Measurements from ENCODE around the gene CMIP. TPM values are rescaled to one million over a fixed set of nuclear protein-coding genes. Genes with fewer than 3 reads are reported as not detected.

CMIP gene
- polyA plus RNA-seq, 1 of the 3 experiments (the other 2 are of a cell fraction), result 5.4 TPM

DNA sequence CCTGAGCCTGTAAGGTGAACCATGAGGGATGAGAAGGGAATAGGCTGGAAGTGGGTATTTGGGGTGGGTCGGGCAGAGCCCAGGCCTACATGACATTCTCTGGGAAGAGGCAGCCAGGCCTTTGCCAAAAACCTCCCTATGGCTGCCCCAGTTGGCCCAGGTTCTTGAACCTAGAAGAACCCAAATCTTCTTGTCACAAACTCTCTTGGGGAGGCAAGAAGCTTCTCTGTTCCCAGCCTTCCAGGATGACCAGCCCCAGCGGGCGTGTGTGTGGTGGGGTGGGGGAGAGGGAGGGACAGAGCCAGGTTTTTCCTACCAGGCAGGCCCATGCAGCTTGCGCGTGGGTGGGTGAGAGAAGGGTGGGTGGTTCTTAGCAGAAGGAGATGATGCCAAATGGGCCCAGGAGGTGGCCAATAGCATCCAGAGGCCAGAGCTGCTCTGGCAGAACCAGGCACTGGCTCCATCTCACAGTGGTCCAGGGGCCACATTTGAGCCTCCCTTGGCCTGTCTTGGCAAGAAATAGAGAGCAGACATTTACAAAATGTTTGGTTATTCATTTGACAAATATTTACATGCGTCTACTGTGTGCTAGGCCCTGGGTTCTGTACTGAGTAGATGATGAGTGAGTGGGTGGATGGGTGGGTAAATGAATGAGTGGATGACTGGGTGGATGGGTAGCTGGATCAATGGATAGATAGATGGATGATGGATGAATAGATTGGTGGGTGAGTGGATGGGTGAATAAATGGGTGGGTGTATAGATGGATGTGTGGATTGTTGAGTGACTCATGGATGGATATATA is 290.2 kb downstream of the CMIP start:
- Histone ChIP-seq H3K4me3 (ENCODE audit: low read depth in 2 of 2, low read length in 1 of 2) (no peak overlapping the region), H3K36me3 (replicated peaks in 1 of 2; ENCODE audit: control insufficient read depth in 1 of 2, insufficient read depth in 2 of 2, low read length in 1 of 2) (no peaks in the 10 kb centered on the region), H3K9me3 (no peaks in the 10 kb centered on the region), H3K79me2 (ENCODE audit: insufficient read depth) (no peaks in the 10 kb centered on the region), H4K20me1 (ENCODE audit: insufficient read depth) (no peaks in the 10 kb centered on the region), H3K27me3 (ENCODE audit: insufficient read depth) (no peaks in the 10 kb centered on the region), H2AFZ (ENCODE audit: low read depth) (no peak overlapping the region), H3K9ac (no peak overlapping the region), H3K4me1 (ENCODE audit: control insufficient read depth in 1 of 2, insufficient read depth in 2 of 2, low read depth in 1 of 2, low read length in 1 of 2) (peaks cover 0 to 14% of the 10 kb centered on the region in 2 experiments; a peak in 2 of 4 replicates), H3K4me2 (no peak overlapping the region), H3K27ac (ENCODE audit: low read depth in 2 of 2, low read length in 1 of 2) (no peak overlapping the region), H3K9me2 (no peaks in the 10 kb centered on the region), H3F3A (replicated peaks; ENCODE audit: insufficient read depth) (no peaks in the 10 kb centered on the region)
- DNase-seq, result no peak
- ChIA-PET CTCF (interaction anchor here (0.7 to 2.7 kb wide), 6 partner anchors 12 to 530 kb away, joined by 3 to 11 read pairs (median 5); no protein-coding TSS in a partner anchor), POLR2A (no interaction called here)
- TF ChIP-seq, protein P1, sequence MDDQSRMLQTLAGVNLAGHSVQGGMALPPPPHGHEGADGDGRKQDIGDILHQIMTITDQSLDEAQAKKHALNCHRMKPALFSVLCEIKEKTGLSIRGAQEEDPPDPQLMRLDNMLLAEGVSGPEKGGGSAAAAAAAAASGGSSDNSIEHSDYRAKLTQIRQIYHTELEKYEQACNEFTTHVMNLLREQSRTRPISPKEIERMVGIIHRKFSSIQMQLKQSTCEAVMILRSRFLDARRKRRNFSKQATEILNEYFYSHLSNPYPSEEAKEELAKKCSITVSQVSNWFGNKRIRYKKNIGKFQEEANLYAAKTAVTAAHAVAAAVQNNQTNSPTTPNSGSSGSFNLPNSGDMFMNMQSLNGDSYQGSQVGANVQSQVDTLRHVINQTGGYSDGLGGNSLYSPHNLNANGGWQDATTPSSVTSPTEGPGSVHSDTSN (IDR thresholded peaks at IDR 0.05), result no peak
- TF ChIP-seq RCOR1 (IDR thresholded peaks at IDR 0.05; ENCODE audit: low read length) (no peak), FOXJ3 (CRISPR knock-in tag; IDR thresholded peaks at IDR 0.05) (no peak), TCF12 (IDR thresholded peaks at IDR 0.05) (no peak), GATA2 (CRISPR knock-in tag; IDR thresholded peaks at IDR 0.05) (no peak), RAD21 (IDR thresholded peaks at IDR 0.05; ENCODE audit: low read length) (no peak), FOXM1 (IDR thresholded peaks at IDR 0.05; ENCODE audit: low read depth) (no peak), MEF2A (IDR thresholded peaks at IDR 0.05; ENCODE audit: borderline replicate concordance, low read depth) (no peak), ELF1 (IDR thresholded peaks at IDR 0.05) (no peak)
- TF ChIP-seq, protein P2, sequence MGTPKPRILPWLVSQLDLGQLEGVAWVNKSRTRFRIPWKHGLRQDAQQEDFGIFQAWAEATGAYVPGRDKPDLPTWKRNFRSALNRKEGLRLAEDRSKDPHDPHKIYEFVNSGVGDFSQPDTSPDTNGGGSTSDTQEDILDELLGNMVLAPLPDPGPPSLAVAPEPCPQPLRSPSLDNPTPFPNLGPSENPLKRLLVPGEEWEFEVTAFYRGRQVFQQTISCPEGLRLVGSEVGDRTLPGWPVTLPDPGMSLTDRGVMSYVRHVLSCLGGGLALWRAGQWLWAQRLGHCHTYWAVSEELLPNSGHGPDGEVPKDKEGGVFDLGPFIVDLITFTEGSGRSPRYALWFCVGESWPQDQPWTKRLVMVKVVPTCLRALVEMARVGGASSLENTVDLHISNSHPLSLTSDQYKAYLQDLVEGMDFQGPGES (IDR thresholded peaks at IDR 0.05; ENCODE audit: low read depth, low read length), result no peak
- TF ChIP-seq, protein P3, sequence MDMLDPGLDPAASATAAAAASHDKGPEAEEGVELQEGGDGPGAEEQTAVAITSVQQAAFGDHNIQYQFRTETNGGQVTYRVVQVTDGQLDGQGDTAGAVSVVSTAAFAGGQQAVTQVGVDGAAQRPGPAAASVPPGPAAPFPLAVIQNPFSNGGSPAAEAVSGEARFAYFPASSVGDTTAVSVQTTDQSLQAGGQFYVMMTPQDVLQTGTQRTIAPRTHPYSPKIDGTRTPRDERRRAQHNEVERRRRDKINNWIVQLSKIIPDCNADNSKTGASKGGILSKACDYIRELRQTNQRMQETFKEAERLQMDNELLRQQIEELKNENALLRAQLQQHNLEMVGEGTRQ (IDR thresholded peaks at IDR 0.05; ENCODE audit: borderline replicate concordance, low read depth, low read length), result no peak
- WGBS (ENCODE audit: low lambda C conversion rate), result 88% methylated on average over 4 of the region's 6 CpGs

DNA sequence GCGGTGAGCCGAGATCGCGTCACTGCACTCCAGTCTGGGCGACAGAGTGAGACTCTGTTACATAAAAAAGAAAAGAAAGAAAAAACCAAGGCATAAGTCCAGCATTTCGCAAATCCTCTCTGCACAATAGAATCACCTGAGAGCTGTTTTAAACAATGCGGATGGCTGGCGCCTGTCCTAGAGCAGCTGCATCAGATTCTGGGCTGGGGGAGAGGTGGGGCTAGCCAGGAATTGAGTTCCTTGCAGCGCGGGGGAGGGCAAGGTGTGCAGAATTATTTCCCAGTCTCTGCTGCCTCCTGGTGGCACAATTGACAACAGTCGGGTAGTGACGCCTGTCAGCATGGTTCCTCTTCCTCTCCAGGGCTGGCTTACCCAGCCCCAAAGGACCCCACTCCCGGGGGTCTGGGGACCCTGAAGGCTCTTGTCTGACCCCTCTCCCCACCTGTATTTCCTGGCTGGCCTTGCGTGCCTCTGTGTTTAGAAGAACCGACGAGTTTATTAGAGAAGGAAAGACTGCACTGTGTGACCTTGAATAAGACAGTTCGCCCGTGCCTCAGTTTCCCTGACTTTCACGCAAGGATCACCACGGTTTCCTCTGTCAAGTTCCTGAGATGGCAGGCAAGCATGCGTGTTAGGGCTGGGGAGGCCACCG is 293.4 kb downstream of the CMIP start:
- peak overlapping the region in 1 of 2 experiments; percentile 52; a peak in 1 of 4 replicates for H3K4me3 ChIP-seq (ENCODE audit: low read depth in 2 of 2, low read length in 1 of 2)
- no peaks in the 10 kb centered on the region; the same call in 1 of the 2 replicates for H3K27me3 ChIP-seq (ENCODE audit: insufficient read depth)
- H3F3A ChIP-seq (replicated peaks; ENCODE audit: insufficient read depth), result no peaks in the 10 kb centered on the region
- no peaks in the 10 kb centered on the region for H3K36me3 ChIP-seq (replicated peaks in 1 of 2; ENCODE audit: control insufficient read depth in 1 of 2, insufficient read depth in 2 of 2, low read length in 1 of 2)
- no peaks in the 10 kb centered on the region for H4K20me1 ChIP-seq (ENCODE audit: insufficient read depth)
- DNase-seq, result peak; percentile 84
- H3K4me1 ChIP-seq (ENCODE audit: control insufficient read depth in 1 of 2, insufficient read depth in 2 of 2, low read depth in 1 of 2, low read length in 1 of 2), result peaks cover 0 to 4% of the 10 kb centered on the region in 2 experiments; a peak in 1 of 4 replicates
- no peak overlapping the region for H3K9ac ChIP-seq
- no peaks in the 10 kb centered on the region for H3K9me2 ChIP-seq
- peak overlapping the region; percentile 66; the same call in 1 of the 2 replicates for H2AFZ ChIP-seq (ENCODE audit: low read depth)
- ChIA-PET CTCF (interaction anchor here (0.7 to 6.3 kb wide), 23 partner anchors 14 to 733 kb away, joined by 3 to 51 read pairs (median 3); no protein-coding TSS in a partner anchor), POLR2A (no interaction called here)
- H3K9me3 ChIP-seq, result no peaks in the 10 kb centered on the region
- H3K4me2 ChIP-seq, result peak overlapping the region; percentile 66
- WGBS (ENCODE audit: low lambda C conversion rate), result 23% methylated on average over 18 of the region's 22 CpGs
- no peaks in the 10 kb centered on the region for H3K79me2 ChIP-seq (ENCODE audit: insufficient read depth)
- H3K27ac ChIP-seq (ENCODE audit: low read depth in 2 of 2, low read length in 1 of 2), result no peak overlapping the region
- TF ChIP-seq, protein P1 (IDR thresholded peaks at IDR 0.05), result no peak; the same call in 1 of the 2 replicates
- TF ChIP-seq SMC3 (IDR thresholded peaks at IDR 0.05; ENCODE audit: low read depth, low read length) (peak; percentile 89), POLR2AphosphoS5 (IDR thresholded peaks at IDR 0.05; ENCODE audit: low read depth, low read length) (no peak), RXRA (IDR thresholded peaks at IDR 0.05; ENCODE audit: borderline replicate concordance, low read depth) (no peak), GATA2 (CRISPR knock-in tag; IDR thresholded peaks at IDR 0.05) (no peak), FOXM1 (IDR thresholded peaks at IDR 0.05; ENCODE audit: low read depth) (no peak), FOXJ3 (CRISPR knock-in tag; IDR thresholded peaks at IDR 0.05) (no peak), RAD21 (IDR thresholded peaks at IDR 0.05; ENCODE audit: low read length) (peak; percentile 96)
- TF ChIP-seq, protein P4, sequence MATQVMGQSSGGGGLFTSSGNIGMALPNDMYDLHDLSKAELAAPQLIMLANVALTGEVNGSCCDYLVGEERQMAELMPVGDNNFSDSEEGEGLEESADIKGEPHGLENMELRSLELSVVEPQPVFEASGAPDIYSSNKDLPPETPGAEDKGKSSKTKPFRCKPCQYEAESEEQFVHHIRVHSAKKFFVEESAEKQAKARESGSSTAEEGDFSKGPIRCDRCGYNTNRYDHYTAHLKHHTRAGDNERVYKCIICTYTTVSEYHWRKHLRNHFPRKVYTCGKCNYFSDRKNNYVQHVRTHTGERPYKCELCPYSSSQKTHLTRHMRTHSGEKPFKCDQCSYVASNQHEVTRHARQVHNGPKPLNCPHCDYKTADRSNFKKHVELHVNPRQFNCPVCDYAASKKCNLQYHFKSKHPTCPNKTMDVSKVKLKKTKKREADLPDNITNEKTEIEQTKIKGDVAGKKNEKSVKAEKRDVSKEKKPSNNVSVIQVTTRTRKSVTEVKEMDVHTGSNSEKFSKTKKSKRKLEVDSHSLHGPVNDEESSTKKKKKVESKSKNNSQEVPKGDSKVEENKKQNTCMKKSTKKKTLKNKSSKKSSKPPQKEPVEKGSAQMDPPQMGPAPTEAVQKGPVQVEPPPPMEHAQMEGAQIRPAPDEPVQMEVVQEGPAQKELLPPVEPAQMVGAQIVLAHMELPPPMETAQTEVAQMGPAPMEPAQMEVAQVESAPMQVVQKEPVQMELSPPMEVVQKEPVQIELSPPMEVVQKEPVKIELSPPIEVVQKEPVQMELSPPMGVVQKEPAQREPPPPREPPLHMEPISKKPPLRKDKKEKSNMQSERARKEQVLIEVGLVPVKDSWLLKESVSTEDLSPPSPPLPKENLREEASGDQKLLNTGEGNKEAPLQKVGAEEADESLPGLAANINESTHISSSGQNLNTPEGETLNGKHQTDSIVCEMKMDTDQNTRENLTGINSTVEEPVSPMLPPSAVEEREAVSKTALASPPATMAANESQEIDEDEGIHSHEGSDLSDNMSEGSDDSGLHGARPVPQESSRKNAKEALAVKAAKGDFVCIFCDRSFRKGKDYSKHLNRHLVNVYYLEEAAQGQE (IDR thresholded peaks at IDR 0.05; ENCODE audit: low read depth, low read length), result no peak
- TF ChIP-seq, protein P5, sequence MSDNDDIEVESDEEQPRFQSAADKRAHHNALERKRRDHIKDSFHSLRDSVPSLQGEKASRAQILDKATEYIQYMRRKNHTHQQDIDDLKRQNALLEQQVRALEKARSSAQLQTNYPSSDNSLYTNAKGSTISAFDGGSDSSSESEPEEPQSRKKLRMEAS (IDR thresholded peaks at IDR 0.05; ENCODE audit: low read depth), result no peak

Measured in SK-N-SH (cell line).